ENCODE results near the gene RNF220.

- TF ChIP-seq, protein P1, sequence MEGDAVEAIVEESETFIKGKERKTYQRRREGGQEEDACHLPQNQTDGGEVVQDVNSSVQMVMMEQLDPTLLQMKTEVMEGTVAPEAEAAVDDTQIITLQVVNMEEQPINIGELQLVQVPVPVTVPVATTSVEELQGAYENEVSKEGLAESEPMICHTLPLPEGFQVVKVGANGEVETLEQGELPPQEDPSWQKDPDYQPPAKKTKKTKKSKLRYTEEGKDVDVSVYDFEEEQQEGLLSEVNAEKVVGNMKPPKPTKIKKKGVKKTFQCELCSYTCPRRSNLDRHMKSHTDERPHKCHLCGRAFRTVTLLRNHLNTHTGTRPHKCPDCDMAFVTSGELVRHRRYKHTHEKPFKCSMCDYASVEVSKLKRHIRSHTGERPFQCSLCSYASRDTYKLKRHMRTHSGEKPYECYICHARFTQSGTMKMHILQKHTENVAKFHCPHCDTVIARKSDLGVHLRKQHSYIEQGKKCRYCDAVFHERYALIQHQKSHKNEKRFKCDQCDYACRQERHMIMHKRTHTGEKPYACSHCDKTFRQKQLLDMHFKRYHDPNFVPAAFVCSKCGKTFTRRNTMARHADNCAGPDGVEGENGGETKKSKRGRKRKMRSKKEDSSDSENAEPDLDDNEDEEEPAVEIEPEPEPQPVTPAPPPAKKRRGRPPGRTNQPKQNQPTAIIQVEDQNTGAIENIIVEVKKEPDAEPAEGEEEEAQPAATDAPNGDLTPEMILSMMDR (conservative IDR thresholded peaks at IDR 0.05; ENCODE audit: low read length), result no peak
- no peak for TF ChIP-seq EZH2phosphoT487 (IDR thresholded peaks at IDR 0.05; ENCODE audit: borderline replicate concordance)
Observed at GRCh38 chr1:44511363-44511762, 106.3 kb downstream of the RNF220 start.
